ENCODE results near the gene ACOT4.

DNA sequence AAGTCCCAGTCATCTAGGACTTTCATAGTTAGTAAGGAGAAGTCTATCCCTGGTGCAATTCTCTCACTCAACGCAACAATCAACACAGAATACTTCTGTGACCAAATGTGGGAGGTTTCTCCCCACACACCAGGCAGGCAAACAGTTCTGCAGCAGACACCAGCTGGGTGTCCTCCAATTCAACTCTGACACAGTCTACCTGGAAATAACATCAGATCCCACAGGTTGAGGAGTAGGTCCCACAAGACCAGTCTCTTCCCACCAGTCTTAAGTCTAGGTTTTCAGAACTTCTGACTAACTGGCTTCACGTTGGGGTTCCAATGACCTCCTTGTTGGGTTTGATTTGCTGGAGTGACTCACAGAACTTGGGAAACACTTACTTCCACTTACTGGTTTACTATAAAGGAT is 35.5 kb downstream of the ACOT4 start:
- TF ChIP-seq POLR2A (IDR thresholded peaks at IDR 0.05) = no peak
- TF ChIP-seq POLR2AphosphoS5 (IDR thresholded peaks at IDR 0.05) = no peak
- TF ChIP-seq, protein P1, sequence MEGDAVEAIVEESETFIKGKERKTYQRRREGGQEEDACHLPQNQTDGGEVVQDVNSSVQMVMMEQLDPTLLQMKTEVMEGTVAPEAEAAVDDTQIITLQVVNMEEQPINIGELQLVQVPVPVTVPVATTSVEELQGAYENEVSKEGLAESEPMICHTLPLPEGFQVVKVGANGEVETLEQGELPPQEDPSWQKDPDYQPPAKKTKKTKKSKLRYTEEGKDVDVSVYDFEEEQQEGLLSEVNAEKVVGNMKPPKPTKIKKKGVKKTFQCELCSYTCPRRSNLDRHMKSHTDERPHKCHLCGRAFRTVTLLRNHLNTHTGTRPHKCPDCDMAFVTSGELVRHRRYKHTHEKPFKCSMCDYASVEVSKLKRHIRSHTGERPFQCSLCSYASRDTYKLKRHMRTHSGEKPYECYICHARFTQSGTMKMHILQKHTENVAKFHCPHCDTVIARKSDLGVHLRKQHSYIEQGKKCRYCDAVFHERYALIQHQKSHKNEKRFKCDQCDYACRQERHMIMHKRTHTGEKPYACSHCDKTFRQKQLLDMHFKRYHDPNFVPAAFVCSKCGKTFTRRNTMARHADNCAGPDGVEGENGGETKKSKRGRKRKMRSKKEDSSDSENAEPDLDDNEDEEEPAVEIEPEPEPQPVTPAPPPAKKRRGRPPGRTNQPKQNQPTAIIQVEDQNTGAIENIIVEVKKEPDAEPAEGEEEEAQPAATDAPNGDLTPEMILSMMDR (IDR thresholded peaks at IDR 0.05) = no peak
- TF ChIP-seq EP300 (IDR thresholded peaks at IDR 0.05) = no peak

Data from stomach (tissue), 4 donors.